IPS-18a (cell line): Measurements from ENCODE around the gene TNPO2.
"Not testable (repeated sequence)": the region's sequence is repeated elsewhere in the genome, so short reads cannot be mapped to it uniquely, and the experiment has no call there.

Source experiments
- H3K27ac ChIP-seq: one replicate; pipeline ENCODE4 v1.5.1; 2013; ENCODE audit warnings: low read length
- H3K27me3 ChIP-seq: one replicate; pipeline ENCODE4 v1.6.1; 2013; ENCODE audit warnings: mild to moderate bottlenecking, low read length; ENCODE audit not compliant: control insufficient read depth, insufficient read depth
- H3K36me3 ChIP-seq: one replicate; pipeline ENCODE4 v1.6.1; 2013; ENCODE audit warnings: low read depth, low read length; ENCODE audit not compliant: control insufficient read depth
- H3K4me1 ChIP-seq: one replicate; pipeline ENCODE4 v1.6.1; 2013; ENCODE audit warnings: low read depth, low read length; ENCODE audit not compliant: control insufficient read depth
- H3K4me3 ChIP-seq: one replicate; pipeline ENCODE4 v1.5.1; 2013; ENCODE audit warnings: low read length
- H3K9ac ChIP-seq: one replicate; pipeline ENCODE4 v1.6.1; 2013; ENCODE audit warnings: mild to moderate bottlenecking, low read length, moderate library complexity
- H3K9me3 ChIP-seq: one replicate; pipeline ENCODE4 v1.6.1; 2013; ENCODE audit warnings: low read depth, low read length; ENCODE audit not compliant: control insufficient read depth

TNPO2 gene

DNA sequence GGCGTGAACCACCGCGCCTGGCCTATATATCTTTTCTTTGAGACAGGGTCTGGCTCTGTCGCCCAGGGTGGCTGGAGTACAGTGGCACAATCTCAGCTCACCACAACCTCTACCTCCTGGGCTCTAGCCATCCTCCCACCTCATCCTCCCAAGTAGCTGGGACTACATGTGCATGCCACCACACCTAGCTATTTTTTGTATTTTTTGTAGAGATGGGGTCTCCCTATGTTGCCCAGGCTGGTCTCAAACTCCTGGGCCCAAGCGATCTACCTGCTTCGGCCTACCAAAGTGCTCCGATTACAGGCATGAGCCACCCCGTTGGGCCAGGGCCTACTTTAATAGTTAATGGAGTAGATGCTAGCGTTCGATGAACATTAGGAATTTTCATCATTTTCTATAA lies 3.4 kb downstream of the TNPO2 start:
- no peaks in the 10 kb centered on the region for H3K9me3 ChIP-seq
- H3K4me1 ChIP-seq: no peaks in the 10 kb centered on the region
- H3K36me3 ChIP-seq: peaks cover 31% of the 10 kb centered on the region
- H3K4me3 ChIP-seq: peak overlapping the region; percentile 27
- H3K9ac ChIP-seq: no peak overlapping the region
- H3K27me3 ChIP-seq: no peaks in the 10 kb centered on the region
- H3K27ac ChIP-seq: no peak overlapping the region

DNA sequence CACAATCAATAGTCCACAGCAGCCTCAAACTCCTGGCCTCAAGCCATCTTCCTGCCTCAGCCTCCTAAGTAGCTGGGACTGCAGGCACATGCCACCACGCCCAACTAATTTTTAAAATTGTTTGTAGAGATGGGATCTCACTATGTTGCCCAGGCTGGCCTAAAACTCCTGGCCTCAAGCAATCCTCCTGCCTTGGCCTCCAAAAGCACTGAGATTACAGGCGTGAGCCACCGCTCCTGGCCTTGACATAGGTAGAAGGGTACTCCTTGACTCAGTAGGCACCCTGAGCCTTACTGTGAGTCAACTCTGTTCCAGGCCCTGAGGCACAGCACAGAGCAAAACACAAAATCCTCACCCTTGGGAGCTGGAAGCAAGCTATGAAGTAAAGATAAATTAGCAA lies 7.8 kb downstream of the TNPO2 start:
- H3K4me1 ChIP-seq: no peaks in the 10 kb centered on the region
- H3K27me3 ChIP-seq: no peaks in the 10 kb centered on the region
- H3K4me3 ChIP-seq: no peak overlapping the region
- peaks cover 64% of the 10 kb centered on the region for H3K36me3 ChIP-seq
- no peak overlapping the region for H3K27ac ChIP-seq
- H3K9ac ChIP-seq: no peak overlapping the region
- H3K9me3 ChIP-seq: no peaks in the 10 kb centered on the region

DNA sequence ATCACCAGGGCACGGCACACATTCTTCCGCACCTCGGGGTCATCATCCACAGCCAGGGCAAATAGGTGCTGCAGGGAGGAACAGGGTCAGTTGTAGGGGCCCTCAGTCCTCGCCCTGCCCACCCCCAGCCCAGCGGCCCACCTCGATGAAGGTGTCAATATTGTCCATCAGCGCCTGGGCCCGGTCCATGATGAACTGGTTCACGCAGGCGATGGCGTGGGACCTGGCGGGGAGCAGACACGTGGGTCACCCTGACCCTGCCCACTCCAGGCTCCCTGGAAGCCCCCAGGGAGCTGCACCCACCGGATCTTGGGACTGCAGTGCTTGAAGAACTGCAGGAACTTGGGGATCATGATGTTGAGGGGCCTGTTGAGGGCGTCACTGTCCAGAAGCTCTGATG lies 8.6 kb downstream of the TNPO2 start:
- peaks cover 71% of the 10 kb centered on the region for H3K36me3 ChIP-seq

DNA sequence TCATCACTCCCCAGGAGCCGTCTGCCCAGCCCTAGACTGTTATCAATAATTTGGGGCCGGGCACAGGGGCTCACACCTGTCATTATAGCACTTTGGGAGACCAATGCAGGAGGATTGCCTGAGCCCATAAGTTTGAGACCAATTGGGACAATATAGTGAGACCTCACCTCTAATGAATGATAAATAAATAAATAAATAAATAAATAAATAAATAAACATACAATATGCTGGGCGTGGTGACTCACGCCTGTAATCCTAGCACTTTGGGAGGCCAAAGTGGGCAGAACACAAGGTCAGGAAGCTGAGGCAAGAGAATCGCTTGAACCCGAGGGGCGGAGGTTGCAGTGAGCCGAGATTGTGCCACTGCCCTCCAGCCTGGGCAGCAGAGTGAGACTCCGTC lies 10.4 kb downstream of the TNPO2 start:
- not testable (repeated sequence) for H3K9me3 ChIP-seq, H3K4me1 ChIP-seq, H3K9ac ChIP-seq, H3K4me3 ChIP-seq, H3K27ac ChIP-seq, H3K27me3 ChIP-seq
- H3K36me3 ChIP-seq: peaks cover 73% of the 10 kb centered on the region

More for the DNA sequence above, 8.6 kb downstream of the TNPO2 start:
- Histone ChIP-seq H3K27ac (no peak overlapping the region), H3K9me3 (no peaks in the 10 kb centered on the region), H3K27me3 (no peaks in the 10 kb centered on the region), H3K9ac (no peak overlapping the region), H3K4me1 (no peaks in the 10 kb centered on the region), H3K4me3 (no peak overlapping the region)

DNA sequence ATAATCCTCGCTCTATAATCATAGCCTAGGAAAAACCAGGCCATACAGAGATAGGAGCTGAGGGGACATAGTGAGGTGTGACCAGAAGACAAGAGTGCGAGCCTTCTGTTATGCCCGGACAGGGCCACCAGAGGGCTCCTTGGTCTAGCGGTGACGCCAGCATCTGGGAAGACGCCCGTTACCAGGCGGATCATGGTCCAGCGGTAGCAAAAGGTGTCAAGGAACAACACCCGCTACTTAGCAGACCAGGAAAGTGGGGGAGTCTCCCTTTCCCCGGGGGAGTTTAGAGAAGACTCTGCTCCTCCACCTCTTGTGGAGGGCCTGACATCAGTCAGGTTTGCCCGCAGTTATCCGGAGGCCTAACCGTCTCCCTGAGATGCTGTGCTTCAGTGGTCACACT lies 11.7 kb downstream of the TNPO2 start:
- not testable (repeated sequence) for H3K9me3 ChIP-seq, H3K27ac ChIP-seq, H3K4me3 ChIP-seq, H3K27me3 ChIP-seq, H3K4me1 ChIP-seq, H3K9ac ChIP-seq
- H3K36me3 ChIP-seq: peaks cover 75% of the 10 kb centered on the region

DNA sequence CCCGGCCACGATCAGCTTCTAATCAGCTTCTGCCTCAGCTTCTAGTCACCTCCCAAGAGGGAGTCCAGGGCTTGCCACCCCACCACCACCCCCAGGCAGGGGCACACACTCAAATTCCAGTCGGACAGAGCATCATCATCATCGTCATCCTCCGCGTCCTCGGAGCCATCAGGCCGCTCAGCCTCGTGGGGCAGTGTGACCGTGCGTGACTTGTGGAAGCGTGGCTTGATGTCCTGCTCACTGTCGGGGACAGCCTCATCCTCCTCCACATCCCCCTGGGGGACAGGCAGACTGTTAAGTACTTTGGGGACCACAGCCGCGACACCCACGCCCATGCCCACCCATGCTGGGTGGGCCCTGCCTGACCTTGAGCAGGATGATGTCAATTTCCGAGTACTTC lies 12.5 kb downstream of the TNPO2 start:
- H3K9ac ChIP-seq: no peak overlapping the region
- no peak overlapping the region for H3K27ac ChIP-seq
- no peaks in the 10 kb centered on the region for H3K27me3 ChIP-seq
- no peak overlapping the region for H3K4me3 ChIP-seq
- H3K9me3 ChIP-seq: no peaks in the 10 kb centered on the region
- H3K36me3 ChIP-seq: peaks cover 80% of the 10 kb centered on the region
- H3K4me1 ChIP-seq: no peaks in the 10 kb centered on the region

DNA sequence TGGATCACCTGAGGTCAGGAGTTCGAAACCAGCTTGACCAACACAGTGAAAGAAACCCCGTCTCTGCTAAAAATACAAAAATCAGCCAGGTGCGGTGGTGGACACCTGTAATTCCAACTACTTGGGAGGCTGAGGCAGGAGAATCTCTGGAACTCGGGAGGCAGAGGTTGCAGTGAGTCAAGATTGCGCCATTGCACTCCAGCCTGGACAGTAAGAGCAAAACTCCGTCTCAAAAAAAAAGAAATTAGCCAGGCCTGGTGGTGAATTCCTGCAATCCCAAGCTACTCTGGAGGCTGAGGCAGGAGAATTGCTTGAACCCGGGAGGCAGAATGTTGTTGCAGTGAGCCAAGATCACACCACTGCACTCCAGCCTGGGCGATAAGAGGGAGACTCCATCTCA lies 15.1 kb downstream of the TNPO2 start:
- H3K9me3 ChIP-seq: no peaks in the 10 kb centered on the region
- peaks cover 79% of the 10 kb centered on the region for H3K36me3 ChIP-seq

DNA sequence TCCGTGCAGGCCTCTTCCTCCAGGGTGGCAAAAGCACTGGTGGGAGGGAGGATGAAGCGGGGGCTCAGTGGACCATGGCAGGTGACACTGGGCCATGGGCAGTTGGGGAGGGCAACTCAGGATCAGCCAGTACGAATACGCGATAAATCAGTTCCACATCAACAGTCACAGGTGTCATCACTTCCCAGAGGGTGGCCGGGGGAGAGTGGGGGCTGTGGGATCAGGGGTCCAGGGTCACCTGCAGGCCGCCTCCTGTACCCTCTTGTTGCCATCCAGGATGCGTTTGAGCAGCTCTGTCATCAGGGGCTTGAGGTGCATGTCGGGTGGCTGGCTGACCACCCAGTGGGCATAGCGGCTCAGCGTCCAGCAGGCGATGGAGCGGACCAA lies 17.4 kb downstream of the TNPO2 start:
- H3K27ac ChIP-seq: no peak overlapping the region
- H3K27me3 ChIP-seq: no peaks in the 10 kb centered on the region
- no peaks in the 10 kb centered on the region for H3K4me1 ChIP-seq
- peaks cover 82% of the 10 kb centered on the region for H3K36me3 ChIP-seq
- no peak overlapping the region for H3K9ac ChIP-seq
- H3K9me3 ChIP-seq: no peaks in the 10 kb centered on the region
- no peak overlapping the region for H3K4me3 ChIP-seq

More for the DNA sequence above, 15.1 kb downstream of the TNPO2 start:
- H3K27ac ChIP-seq: no peak overlapping the region
- no peak overlapping the region for H3K9ac ChIP-seq
- H3K27me3 ChIP-seq: no peaks in the 10 kb centered on the region
- no peaks in the 10 kb centered on the region for H3K4me1 ChIP-seq
- no peak overlapping the region for H3K4me3 ChIP-seq

DNA sequence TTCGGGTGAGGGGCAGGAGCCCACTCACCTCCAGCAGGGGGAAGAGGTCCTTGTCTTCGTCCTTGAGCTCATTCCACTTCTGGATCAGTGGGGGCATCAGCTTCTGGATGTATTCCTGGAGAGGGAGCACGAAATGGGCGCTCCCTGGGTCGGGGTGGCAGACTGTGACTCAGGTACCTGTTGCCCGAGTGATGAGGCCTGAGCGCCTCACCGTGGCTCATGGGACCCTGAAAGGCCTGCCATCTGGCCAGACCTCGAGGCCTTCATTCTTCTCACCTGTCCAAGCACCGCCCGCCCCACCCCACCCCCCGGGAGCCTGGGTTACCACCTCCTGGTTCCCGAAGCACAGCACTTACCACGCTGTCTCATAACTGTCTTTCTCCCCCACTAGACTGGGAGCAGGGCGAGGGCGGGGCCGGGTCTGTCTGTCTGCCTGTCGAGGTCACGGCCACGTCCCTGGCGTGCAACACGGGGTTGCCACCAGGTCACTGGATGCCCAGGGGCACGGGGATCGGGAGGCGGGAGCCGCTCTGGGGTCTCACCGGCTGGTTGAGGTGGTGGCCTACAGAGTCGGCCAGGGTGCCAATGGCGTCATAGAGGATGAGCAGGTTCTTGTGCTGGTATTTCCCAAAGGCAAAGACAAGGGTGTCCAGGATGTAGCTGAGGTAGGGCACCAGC lies 17.9 kb downstream of the TNPO2 start:
- no peak overlapping the region for H3K4me3 ChIP-seq
- H3K36me3 ChIP-seq: peaks cover 82% of the 10 kb centered on the region
- H3K9me3 ChIP-seq: no peaks in the 10 kb centered on the region
- H3K27ac ChIP-seq: no peak overlapping the region
- no peak overlapping the region for H3K9ac ChIP-seq
- H3K27me3 ChIP-seq: no peaks in the 10 kb centered on the region
- H3K4me1 ChIP-seq: no peaks in the 10 kb centered on the region

DNA sequence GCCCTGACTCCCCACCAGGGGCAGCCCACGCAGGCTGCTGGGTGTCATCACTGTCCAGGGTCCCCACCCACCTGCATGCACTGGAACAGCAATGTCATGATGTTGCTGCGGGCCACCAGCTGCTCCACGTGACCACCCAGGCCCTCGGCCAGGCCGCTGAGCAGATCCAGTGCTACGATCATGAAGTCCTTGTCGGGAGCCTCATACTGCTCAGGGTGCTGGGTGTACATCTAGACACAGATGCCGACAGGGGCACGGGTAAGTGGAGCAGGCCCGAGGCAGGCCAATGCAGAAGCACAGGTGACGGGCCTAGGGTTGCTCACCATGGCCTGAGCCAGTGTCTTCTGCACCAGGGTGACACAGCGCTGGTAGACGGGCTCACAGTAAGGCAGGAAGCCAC lies 18.6 kb downstream of the TNPO2 start:
- Histone ChIP-seq H3K4me3 (no peak overlapping the region), H3K36me3 (peaks cover 80% of the 10 kb centered on the region), H3K27ac (no peak overlapping the region), H3K9ac (no peak overlapping the region), H3K27me3 (no peaks in the 10 kb centered on the region), H3K9me3 (no peaks in the 10 kb centered on the region), H3K4me1 (no peaks in the 10 kb centered on the region)

DNA sequence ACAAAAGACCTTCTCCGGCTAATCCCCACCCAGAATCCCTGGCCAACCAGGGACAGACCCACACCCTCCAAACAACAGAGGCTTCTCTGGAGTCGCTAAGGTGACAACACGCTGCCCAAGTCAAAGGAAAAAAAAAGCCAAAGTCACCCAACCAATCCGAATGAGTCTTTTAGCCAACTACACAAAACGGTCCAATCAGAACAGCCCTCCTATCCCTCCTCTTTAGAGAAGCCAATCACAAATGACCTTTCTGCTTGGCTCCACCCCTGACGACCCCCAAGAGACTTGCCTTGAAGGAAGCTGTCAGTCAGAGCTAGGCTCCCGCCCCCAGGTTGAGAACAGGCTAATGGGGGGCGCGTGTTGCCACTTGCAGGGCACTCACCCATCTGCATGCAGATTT lies 20.7 kb downstream of the TNPO2 start:
- peaks cover 68% of the 10 kb centered on the region for H3K36me3 ChIP-seq
- H3K4me3 ChIP-seq: no peak overlapping the region
- no peaks in the 10 kb centered on the region for H3K4me1 ChIP-seq
- H3K9me3 ChIP-seq: no peaks in the 10 kb centered on the region
- H3K9ac ChIP-seq: no peak overlapping the region
- no peaks in the 10 kb centered on the region for H3K27me3 ChIP-seq
- no peak overlapping the region for H3K27ac ChIP-seq

DNA sequence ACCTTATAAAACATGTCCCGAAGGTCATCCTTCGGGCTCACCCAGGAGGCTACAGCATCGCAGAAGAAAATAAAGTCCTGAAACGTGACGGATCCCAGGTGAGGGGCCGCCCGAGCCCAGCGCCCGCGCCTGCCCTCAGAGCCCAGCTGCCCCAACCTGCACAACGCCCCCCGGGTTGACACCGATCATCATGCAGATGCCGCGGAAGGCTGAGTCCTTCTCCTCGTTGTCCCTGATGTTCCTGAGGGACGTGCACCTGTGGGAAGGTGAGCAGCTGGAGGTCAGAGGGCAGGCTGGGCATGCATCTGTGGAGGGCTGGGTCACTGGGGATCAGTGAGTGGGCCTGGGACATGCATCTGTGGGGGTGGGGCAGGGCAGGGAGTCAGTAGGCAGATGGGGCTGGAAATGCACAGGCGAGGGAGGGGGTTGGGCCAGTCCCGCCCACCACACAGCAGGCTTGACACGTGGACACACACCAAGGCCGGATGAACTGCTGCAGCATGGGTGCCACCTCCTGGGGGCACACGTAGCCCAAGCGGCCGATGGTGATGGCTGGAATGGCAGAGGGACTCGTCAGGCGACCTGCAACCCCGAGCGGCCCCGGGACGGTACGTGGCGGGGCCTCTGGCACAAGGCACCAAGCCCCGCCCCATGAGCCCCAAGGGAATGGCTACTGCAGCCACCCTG lies 22.0 kb downstream of the TNPO2 start:
- peaks cover 60% of the 10 kb centered on the region for H3K36me3 ChIP-seq
- no peak overlapping the region for H3K27ac ChIP-seq

More for the DNA sequence above, 22.0 kb downstream of the TNPO2 start:
- Histone ChIP-seq H3K27me3 (no peaks in the 10 kb centered on the region), H3K4me3 (no peak overlapping the region), H3K4me1 (no peaks in the 10 kb centered on the region), H3K9me3 (no peaks in the 10 kb centered on the region), H3K9ac (no peak overlapping the region)
